ENCODE data around the gene PET100.

GRCh38 chr19:7633698-7634097 is 4.1 kb downstream of the PET100 start, which contains the start of gene PCP2:
- TF ChIP-seq CTCF (optimal IDR thresholded peaks at IDR 0.05 in 1 of 3, IDR thresholded peaks at IDR 0.05 in 1 of 3, conservative IDR thresholded peaks at IDR 0.05 in 1 of 3; ENCODE audit: extremely low read depth in 1 of 3, insufficient read depth in 2 of 3, low read length in 3 of 3) (no peak), EZH2 (IDR thresholded peaks at IDR 0.05; ENCODE audit: low read length) (no peak)
